Measurements from ENCODE around the gene TTYH3. TPM values are rescaled to one million over a fixed set of nuclear protein-coding genes. Genes with fewer than 3 reads are reported as not detected.

TTYH3 gene
- total RNA-seq, 1 donor from 2014 or later, result 81.3 TPM

- DNase-seq (ENCODE audit: low spot score), result no peak
Observed at GRCh38 chr7:2647594-2648172, 15.9 kb downstream of the TTYH3 start.

GRCh38 chr7:2649139-2649838 is 17.5 kb downstream of the TTYH3 start:
- DNase-seq (ENCODE audit: low spot score), result no peak

GRCh38 chr7:2649991-2650390 is 18.2 kb downstream of the TTYH3 start:
- no peak for DNase-seq (ENCODE audit: low spot score)

GRCh38 chr7:2650451-2650850 is 18.7 kb downstream of the TTYH3 start:
- DNase-seq (ENCODE audit: low spot score), result no peak

GRCh38 chr7:2651336-2651735 is 19.6 kb downstream of the TTYH3 start:
- DNase-seq (ENCODE audit: low spot score), result no peak

GRCh38 chr7:2651847-2652735 is 20.3 kb downstream of the TTYH3 start:
- DNase-seq (ENCODE audit: low spot score), result no peak

- no peak for DNase-seq (ENCODE audit: low spot score)
Observed at GRCh38 chr7:2652736-2653060, 20.9 kb downstream of the TTYH3 start.

- DNase-seq (ENCODE audit: low spot score), result no peak
Observed at GRCh38 chr7:2654059-2654458, 22.3 kb downstream of the TTYH3 start.

GRCh38 chr7:2655870-2656614 is 24.3 kb downstream of the TTYH3 start:
- DNase-seq (ENCODE audit: low spot score), result no peak

GRCh38 chr7:2657208-2657607 is 25.4 kb downstream of the TTYH3 start:
- no peak for DNase-seq (ENCODE audit: low spot score)

GRCh38 chr7:2657920-2658671 is 26.3 kb downstream of the TTYH3 start:
- DNase-seq (ENCODE audit: low spot score), result no peak

GRCh38 chr7:2658941-2659340 is 27.2 kb downstream of the TTYH3 start:
- DNase-seq (ENCODE audit: low spot score), result no peak

GRCh38 chr7:2659556-2660358 is 28.0 kb downstream of the TTYH3 start:
- DNase-seq (ENCODE audit: low spot score), result no peak

- DNase-seq (ENCODE audit: low spot score), result no peak
Observed at GRCh38 chr7:2660359-2661095, 28.7 kb downstream of the TTYH3 start.

- no peak for DNase-seq (ENCODE audit: low spot score)
Observed at GRCh38 chr7:2661096-2661449, 29.3 kb downstream of the TTYH3 start.

- DNase-seq (ENCODE audit: low spot score), result no peak
Observed at GRCh38 chr7:2661602-2662272, 30.0 kb downstream of the TTYH3 start.

- DNase-seq (ENCODE audit: low spot score), result no peak
Observed at GRCh38 chr7:2662273-2663120, 30.7 kb downstream of the TTYH3 start.

- no peak for DNase-seq (ENCODE audit: low spot score)
Observed at GRCh38 chr7:2663121-2663886, 31.5 kb downstream of the TTYH3 start.
